DOHH2 (cell line): ENCODE results near the gene TRIM22.

Source experiments
- H3F3A ChIP-seq: fragments of 200-600 bp; sonication (generic), shearing (Covaris generic); 2 replicates; pipeline ENCODE4 v1.6.0; 2016; ENCODE audit warnings: antibody characterized with exemption, mild to moderate bottlenecking; ENCODE audit not compliant: control insufficient read depth, insufficient read depth
- H3K27ac ChIP-seq: fragments of 200-600 bp; sonication (generic); 2 replicates; pipeline ENCODE4 v1.5.1; 2014; ENCODE audit warnings: low read depth, mild to moderate bottlenecking, low read length, moderate library complexity
- H3K27me3 ChIP-seq: fragments of 200-600 bp; sonication (generic); 2 replicates; pipeline ENCODE4 v1.6.1; 2014; ENCODE audit warnings: mild to moderate bottlenecking, low read length, mixed read lengths; ENCODE audit not compliant: control insufficient read depth
- H3K36me3 ChIP-seq: fragments of 200-600 bp; sonication (generic); 2 replicates; pipeline ENCODE4 v1.6.1; 2014; ENCODE audit warnings: mild to moderate bottlenecking, low read length, moderate library complexity, mixed read lengths; ENCODE audit not compliant: control insufficient read depth
- H3K4me1 ChIP-seq: fragments of 200-600 bp; sonication (generic); 2 replicates; pipeline ENCODE4 v1.6.1; 2014; ENCODE audit warnings: mild to moderate bottlenecking, low read length, mixed read lengths; ENCODE audit not compliant: control insufficient read depth
- H3K4me2 ChIP-seq: fragments of 200-600 bp; sonication (generic); 2 replicates; pipeline ENCODE4 v1.6.0; 2014; ENCODE audit warnings: mild to moderate bottlenecking, low read length, moderate library complexity
- H3K4me3 ChIP-seq: fragments of 200-600 bp; sonication (generic); 2 replicates; pipeline ENCODE4 v1.5.1; 2014; ENCODE audit warnings: mild to moderate bottlenecking, low read length, mixed read lengths
- H3K79me2 ChIP-seq: fragments of 200-600 bp; sonication (generic); 2 replicates; pipeline ENCODE4 v1.6.1; 2014; ENCODE audit warnings: mild to moderate bottlenecking, low read length, mixed read lengths; ENCODE audit not compliant: control insufficient read depth
- H3K9me2 ChIP-seq: fragments of 200-600 bp; sonication (generic); replicated peaks from 2 replicates; pipeline ENCODE4 v1.6.1; 2014; ENCODE audit warnings: mild to moderate bottlenecking, low read length, mixed read lengths; ENCODE audit not compliant: control insufficient read depth
- H3K9me3 ChIP-seq: fragments of 200-600 bp; sonication (generic); 2 replicates; pipeline ENCODE4 v1.6.1; 2014; ENCODE audit warnings: antibody characterized with exemption, low read length, mixed read lengths; ENCODE audit not compliant: control insufficient read depth, insufficient read depth
- H4K20me1 ChIP-seq: fragments of 200-600 bp; sonication (generic); 2 replicates; pipeline ENCODE4 v1.6.0; 2014; ENCODE audit warnings: low read depth, mild to moderate bottlenecking, antibody characterized with exemption, low read length, moderate library complexity; ENCODE audit not compliant: control insufficient read depth, insufficient read depth
- CTCF ChIP-seq: fragments of 200-600 bp; sonication (generic); IDR thresholded peaks from one replicate; pipeline ENCODE4 v1.5.1; 2014; ENCODE audit warnings: antibody characterized with exemption, mild to moderate bottlenecking, low read depth, low read length; ENCODE audit not compliant: poor library complexity, severe bottlenecking
- EZH2phosphoT487 ChIP-seq: fragments of 200-600 bp; sonication (generic); IDR thresholded peaks from 2 replicates; pipeline ENCODE4 v1.6.1; 2017; ENCODE audit warnings: borderline replicate concordance, mild to moderate bottlenecking, antibody characterized with exemption, low read length, moderate library complexity, mixed read lengths

The TRIM22 gene

GRCh38 chr11:5701055-5701577, 11.5 kb downstream of the TRIM22 start:
- no peaks in the 10 kb centered on the region for H3K9me2 ChIP-seq
- H3K4me1 ChIP-seq, result peaks cover 13% of the 10 kb centered on the region
- no peaks in the 10 kb centered on the region for H4K20me1 ChIP-seq
- H3K79me2 ChIP-seq, result no peaks in the 10 kb centered on the region
- H3K27ac ChIP-seq, result no peak overlapping the region
- no peak overlapping the region for H3K4me3 ChIP-seq
- no peaks in the 10 kb centered on the region for H3K9me3 ChIP-seq
- H3F3A ChIP-seq, result no peaks in the 10 kb centered on the region
- no peaks in the 10 kb centered on the region for H3K27me3 ChIP-seq
- H3K4me2 ChIP-seq, result no peak overlapping the region
- TF ChIP-seq EZH2phosphoT487 (no peak), CTCF (no peak)
- H3K36me3 ChIP-seq, result peaks cover 28% of the 10 kb centered on the region

- TF ChIP-seq EZH2phosphoT487 (no peak), CTCF (no peak)
- Histone ChIP-seq H3K4me1 (peaks cover 13% of the 10 kb centered on the region), H3K36me3 (peaks cover 26% of the 10 kb centered on the region)
Observed at GRCh38 chr11:5703741-5704536, 14.3 kb downstream of the TRIM22 start.

GRCh38 chr11:5705688-5706087, 16.1 kb downstream of the TRIM22 start:
- no peaks in the 10 kb centered on the region for H3K79me2 ChIP-seq
- H3K36me3 ChIP-seq, result peaks cover 30% of the 10 kb centered on the region
- no peak overlapping the region for H3K27ac ChIP-seq
- TF ChIP-seq EZH2phosphoT487 (no peak), CTCF (no peak)
- no peaks in the 10 kb centered on the region for H3K9me2 ChIP-seq
- no peak overlapping the region for H3K4me3 ChIP-seq
- H3K9me3 ChIP-seq, result no peaks in the 10 kb centered on the region
- H4K20me1 ChIP-seq, result no peaks in the 10 kb centered on the region
- H3K4me2 ChIP-seq, result no peak overlapping the region
- peaks cover 6% of the 10 kb centered on the region for H3K4me1 ChIP-seq
- no peaks in the 10 kb centered on the region for H3F3A ChIP-seq
- H3K27me3 ChIP-seq, result no peaks in the 10 kb centered on the region

More at GRCh38 chr11:5703741-5704536, 14.3 kb downstream of the TRIM22 start:
- no peaks in the 10 kb centered on the region for H3K9me2 ChIP-seq
- no peaks in the 10 kb centered on the region for H3K9me3 ChIP-seq
- no peaks in the 10 kb centered on the region for H3F3A ChIP-seq
- H3K4me3 ChIP-seq, result no peak overlapping the region
- H3K27ac ChIP-seq, result no peak overlapping the region
- H3K4me2 ChIP-seq, result no peak overlapping the region
- H4K20me1 ChIP-seq, result no peaks in the 10 kb centered on the region
- H3K27me3 ChIP-seq, result no peaks in the 10 kb centered on the region
- H3K79me2 ChIP-seq, result no peaks in the 10 kb centered on the region
